Peyer's patch (tissue), 4 donors: Measurements from ENCODE around the gene AQP3.

Experiments used
- POLR2A ChIP-seq, 2 donors: fragments of 450-650 bp; IDR thresholded peaks; one replicate each; pipeline ENCODE4 v1.5.1; 2017; ENCODE audit warnings: antibody characterized with exemption in 2 of 2, mild to moderate bottlenecking in 2 of 2, moderate library complexity in 2 of 2
- TF ChIP-seq, protein P1 (sequence below), 6 experiments: fragments of 450-650 bp in 4 of 6; fragments of 200-600 bp in 2 of 6; sonication (generic) in 1 of 6; IDR thresholded peaks; one replicate each; pipeline ENCODE4 v1.5.1; 2017 to 2019; ENCODE audit warnings: antibody characterized with exemption in 6 of 6, mild to moderate bottlenecking in 3 of 6, moderate library complexity in 1 of 6

DNA sequence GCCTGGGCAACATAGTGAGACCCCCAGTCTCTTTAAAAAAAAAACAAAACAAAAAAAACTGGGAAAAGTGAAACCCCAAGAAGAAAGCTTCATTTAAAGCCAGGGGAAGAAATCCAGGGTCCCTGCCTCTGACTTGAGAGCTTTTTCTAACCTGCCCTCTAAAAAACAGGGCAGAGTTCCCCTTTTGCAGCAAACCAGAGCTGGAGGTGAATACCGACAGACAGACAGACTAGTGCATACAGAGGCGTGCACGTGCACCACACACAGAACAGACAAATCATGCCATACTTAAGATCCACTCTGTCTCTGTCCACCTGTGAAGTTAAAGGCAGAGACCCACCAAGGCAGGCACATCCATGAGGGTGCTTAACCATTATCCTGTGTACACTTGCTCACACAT, 11.7 kb upstream of the AQP3 start:
- TF ChIP-seq, protein P1, sequence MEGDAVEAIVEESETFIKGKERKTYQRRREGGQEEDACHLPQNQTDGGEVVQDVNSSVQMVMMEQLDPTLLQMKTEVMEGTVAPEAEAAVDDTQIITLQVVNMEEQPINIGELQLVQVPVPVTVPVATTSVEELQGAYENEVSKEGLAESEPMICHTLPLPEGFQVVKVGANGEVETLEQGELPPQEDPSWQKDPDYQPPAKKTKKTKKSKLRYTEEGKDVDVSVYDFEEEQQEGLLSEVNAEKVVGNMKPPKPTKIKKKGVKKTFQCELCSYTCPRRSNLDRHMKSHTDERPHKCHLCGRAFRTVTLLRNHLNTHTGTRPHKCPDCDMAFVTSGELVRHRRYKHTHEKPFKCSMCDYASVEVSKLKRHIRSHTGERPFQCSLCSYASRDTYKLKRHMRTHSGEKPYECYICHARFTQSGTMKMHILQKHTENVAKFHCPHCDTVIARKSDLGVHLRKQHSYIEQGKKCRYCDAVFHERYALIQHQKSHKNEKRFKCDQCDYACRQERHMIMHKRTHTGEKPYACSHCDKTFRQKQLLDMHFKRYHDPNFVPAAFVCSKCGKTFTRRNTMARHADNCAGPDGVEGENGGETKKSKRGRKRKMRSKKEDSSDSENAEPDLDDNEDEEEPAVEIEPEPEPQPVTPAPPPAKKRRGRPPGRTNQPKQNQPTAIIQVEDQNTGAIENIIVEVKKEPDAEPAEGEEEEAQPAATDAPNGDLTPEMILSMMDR (IDR thresholded peaks at IDR 0.05): no peak
- TF ChIP-seq POLR2A (IDR thresholded peaks at IDR 0.05): no peak
